GM10847 (cell line): ENCODE data around the gene VCL.

ENCODE experiments used
- POLR2A ChIP-seq: IDR thresholded peaks from 2 replicates; pipeline ENCODE4 v1.6.1; 2011; ENCODE audit not compliant: insufficient read length; ENCODE audit errors: extremely low read depth

Gene VCL

GRCh38 chr10:74133923-74134820 lies 136.3 kb downstream of the VCL start:
- no peak for TF ChIP-seq POLR2A

DNA sequence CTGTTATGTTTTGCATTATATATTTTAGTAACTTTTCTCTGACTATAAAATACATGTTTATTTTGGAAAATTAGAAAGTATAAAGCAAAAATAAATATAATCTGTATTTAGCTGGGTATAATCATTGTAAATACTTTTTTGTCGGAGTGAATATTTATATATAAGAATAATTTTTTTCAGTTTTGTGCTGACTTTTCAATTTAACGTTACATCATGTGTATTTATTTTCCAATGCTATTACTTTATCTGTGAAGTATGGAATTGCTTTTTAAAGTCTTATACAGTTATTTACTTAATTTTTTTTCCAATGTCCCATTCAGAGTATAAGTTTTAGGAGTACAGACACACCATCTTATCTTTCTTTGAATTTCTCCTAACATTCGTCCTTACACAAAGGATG lies 137.5 kb downstream of the VCL start:
- no peak for TF ChIP-seq POLR2A

DNA sequence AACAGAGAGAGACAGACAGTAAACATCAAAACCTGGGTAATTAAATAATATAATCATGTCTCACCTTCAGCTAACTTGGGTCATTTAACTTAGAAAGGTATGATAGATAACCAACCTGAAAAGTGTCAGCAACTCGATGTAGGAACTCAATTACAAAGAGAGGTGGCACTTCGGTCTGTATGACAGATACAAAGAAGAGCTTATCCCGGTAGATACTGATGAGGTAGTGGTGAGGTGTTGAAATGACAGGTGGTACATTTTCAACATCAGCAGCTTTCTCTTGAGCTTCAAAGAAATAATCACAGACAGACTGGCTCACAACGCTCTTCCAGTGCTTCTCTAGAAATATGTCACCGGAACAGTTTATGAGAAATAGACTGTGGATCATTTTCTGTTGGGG lies 140.1 kb downstream of the VCL start:
- TF ChIP-seq POLR2A: no peak

- no peak for TF ChIP-seq POLR2A
Measured at GRCh38 chr10:74139981-74140380, 142.1 kb downstream of the VCL start.

- no peak for TF ChIP-seq POLR2A
Measured at GRCh38 chr10:74140553-74140952, 142.6 kb downstream of the VCL start.

GRCh38 chr10:74145133-74145532 lies 147.2 kb downstream of the VCL start:
- TF ChIP-seq POLR2A: no peak

DNA sequence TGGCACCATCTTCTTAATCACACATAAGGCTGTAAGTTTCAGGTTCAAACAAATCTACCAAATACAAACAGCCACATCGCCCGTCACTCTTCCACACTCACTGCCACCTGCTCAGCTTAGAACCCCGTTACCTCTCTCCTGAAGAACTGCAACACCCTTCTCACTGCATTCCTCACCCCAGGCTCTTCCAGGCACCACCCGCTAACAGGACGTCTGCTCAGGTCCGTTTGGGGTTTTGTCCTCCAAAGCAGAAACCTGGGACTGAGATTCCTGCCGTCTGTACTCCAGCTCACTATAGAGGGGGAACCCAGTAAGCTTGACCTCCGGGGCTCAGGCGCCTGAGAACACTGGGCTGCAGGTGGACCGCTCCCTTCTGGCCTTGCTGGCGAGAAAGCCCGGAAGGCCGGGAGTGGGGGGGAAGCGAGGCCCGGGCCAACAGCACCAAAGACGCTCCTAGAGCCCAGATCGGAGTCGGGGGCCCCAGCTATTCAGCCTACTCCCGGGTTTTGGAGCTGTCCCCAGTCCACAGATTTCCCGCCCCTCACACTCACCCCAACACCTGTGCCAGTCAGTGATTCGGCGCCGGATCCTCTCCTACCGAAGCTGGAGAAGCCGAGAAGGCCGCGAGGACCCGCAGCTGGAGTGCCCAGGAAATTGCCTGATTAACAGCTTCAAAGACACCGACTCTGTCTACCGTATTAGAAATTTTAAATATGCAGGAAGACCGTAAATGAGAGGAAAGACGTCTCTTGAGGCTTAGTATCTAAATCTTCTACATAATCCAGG lies 152.5 kb downstream of the VCL start, which contains the start of gene AP3M1:
Gene AP3M1, minus strand, starts transcription at position 625 of the 786 bp plus-strand sequence. CDS start 12,449 bp downstream, outside the sequence.
- TF ChIP-seq POLR2A: peak; percentile 39

DNA sequence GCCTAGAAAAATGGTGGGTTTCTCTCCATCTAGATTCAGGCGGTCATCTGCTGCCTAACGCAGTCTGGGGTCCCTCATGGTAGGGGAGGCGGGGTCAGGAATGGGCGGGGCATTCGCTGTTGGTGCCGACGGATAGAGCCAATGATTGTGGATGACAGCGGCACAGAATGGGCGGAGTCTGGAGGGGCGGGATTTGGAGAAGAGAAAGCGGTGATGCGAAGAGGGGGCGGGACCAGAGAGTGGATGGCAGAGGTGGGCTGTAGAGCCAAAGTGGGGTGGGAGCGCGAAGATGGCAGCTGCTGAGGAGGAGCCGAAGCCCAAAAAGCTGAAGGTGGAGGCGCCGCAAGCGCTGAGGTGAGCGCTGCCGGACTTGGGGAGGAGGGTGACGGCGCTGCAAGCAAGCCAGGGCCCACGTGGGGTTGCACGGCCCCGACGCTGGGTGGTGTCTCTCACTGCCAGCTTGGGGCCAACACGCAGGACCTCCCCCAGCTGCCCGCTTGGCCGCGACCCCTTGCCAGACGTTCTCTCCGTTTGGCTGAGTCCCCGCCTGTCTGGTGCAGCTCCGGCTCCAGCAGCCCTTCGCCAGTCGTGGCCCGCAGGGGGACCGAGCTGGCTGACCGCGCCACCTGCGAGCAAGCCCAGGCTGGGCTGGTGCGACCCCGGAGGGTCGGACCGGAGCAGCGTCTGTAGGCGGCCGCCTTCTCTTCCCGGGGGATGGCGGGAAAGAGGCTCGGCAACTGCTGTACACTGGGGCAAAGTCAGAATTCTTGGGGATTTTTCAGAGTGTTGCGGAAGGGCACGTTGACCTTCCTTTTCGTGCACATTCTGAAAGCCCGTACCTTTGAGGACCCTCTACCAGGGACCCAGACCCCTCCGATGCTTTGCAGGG lies 153.3 kb downstream of the VCL start, which contains the start of gene ADK:
Gene ADK, plus strand, starts transcription at position 232 of the 889 bp plus-strand sequence. Its CDS starts 58 bp downstream, at position 290.
- TF ChIP-seq POLR2A: peak; percentile 70

- no peak for TF ChIP-seq POLR2A
Measured at GRCh38 chr10:74151879-74152722, 154.2 kb downstream of the VCL start.

- no peak for TF ChIP-seq POLR2A
Measured at GRCh38 chr10:74153123-74153522, 155.2 kb downstream of the VCL start.

- TF ChIP-seq POLR2A: no peak
Measured at GRCh38 chr10:74153676-74154075, 155.8 kb downstream of the VCL start.

DNA sequence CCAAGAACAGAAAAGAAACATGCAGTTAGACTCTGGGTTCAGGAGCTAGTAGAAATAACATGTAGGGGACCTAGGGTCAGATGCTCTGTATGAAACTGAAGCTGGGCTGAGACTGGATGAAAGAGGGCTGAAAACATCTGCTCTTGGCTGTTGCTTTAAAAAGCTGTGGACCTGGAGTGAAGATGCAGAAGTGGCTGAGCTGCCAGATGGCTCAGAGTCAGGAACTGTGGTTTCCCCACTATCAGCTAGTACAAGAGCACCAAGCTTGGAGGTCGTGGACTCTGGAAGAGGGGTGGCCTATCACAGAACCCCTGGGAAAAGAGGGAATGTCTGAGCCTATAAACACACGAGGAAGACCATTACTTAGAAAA lies 159.0 kb downstream of the VCL start:
- TF ChIP-seq POLR2A: no peak

DNA sequence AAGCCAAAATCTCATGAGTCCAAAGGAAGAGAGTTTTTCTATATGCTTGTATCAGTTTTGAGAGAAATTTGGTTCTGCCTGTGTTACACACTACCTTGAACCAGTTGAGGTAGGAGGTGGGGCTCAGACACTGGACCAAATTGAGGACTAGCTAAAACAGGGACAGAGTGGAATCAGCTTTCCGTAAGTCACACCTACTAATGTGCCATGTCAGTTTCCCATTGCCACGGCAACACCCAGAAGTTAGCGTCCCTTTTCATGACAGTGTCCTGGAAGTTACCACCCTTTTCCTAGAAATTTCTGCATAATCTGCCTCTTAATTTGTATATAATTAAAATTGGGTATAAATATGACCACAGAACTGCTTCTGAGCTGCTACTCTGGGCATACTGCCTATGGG lies 162.1 kb downstream of the VCL start:
- TF ChIP-seq POLR2A: no peak
